Glomerular visceral epithelial cell (primary cell): Measurements from ENCODE around the gene CRK.
A peak's percentile ranks its signal among the peaks of the same experiment; 100 is the strongest.

Source experiments
- DNase-seq: peaks from one replicate; pipeline ENCODE4 v3.0.0-alpha.2; 2016; ENCODE audit errors: extremely low spot score

CRK gene

DNA sequence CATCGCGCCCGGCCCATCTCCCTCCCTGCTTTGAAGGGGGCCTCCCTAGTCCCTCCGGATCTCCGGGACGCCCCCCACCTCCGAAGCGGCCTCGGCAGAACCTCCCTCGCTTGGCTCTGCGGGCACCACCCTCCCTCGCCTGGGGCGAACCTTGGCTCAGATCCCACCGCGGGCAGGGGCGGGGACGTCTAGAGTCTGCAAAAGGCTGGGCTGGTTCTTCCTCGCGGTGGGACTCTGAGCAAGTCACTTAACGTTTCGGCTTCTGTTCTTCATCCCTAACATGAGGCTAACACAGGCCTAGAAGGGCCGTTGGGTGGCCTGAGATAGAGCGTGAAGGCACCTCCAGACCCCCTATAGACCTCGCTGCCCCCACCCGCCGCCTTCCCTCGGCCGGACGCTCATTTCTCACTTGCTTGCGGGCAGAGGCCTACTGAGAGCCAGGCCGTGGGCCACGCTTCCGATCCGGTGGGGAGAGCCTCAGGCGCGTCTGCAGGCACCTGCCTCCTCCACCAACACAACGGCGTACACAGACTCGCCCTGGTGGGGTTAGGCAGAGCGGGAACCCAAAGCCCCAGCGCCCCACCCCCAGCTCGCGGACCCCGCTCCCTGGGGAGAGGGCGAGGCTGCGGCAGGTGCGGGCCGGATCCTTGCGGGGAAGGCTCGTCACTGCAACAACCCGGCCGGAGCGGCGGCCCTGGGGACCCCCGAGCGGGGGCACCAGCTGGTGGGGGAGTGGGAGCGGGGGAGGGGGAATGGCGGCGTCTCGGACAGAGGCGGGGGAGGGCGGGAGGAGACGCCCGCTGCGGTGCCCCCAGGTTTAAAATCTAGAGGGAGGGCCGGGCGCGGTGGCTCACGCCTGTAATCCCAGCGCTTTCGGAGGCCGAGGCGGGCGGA, 31.0 kb upstream of the CRK start:
- DNase-seq = peak; percentile 90

DNA sequence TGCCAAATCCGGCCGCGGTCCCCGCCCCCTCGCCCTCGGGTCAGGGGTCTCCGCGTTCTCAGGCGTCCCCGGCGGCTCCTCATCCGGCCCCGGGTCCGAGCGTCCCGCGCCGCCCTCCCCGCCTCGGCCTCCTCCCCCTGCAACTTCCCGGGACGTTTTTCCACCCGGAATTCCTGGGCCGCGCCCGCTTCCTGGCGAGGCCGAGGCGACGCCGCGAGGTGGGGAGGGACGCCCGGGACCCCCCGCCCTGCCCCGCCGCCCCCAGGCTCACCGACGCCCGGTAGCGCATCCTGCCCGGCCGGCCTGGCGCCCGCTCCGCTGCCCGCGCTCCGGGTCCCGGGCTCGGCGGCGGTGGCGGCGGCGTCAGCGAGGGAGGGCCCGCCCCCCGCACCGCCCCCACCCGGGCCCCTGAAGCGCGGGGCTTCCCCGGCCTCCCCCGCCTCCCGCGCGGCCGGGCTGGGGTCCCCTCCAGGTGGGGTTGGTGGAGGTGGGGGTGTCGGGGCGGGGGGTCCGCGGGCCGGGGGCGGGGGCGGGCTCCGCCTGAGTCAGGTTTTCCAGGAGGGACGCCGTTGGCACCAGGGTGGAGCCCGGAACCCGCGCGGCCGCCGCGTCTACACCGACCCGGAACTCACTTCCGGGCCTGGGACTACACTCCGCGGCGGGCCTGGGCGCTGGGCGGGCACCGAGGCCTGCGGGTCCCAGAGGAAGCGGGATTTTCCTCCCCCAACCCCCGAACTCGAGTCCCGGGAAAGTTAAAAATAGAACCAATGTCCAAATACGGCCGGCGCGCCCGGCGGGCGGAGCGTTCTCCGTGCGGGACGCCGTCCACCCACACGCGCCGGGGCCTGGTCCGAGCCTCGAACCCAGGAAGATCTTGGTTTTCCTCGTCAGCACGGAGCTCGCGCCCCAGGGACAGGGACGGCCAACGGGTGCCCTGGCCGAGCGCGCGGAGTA, 29.7 kb upstream of the CRK start:
- peak; percentile 67 for DNase-seq

DNA sequence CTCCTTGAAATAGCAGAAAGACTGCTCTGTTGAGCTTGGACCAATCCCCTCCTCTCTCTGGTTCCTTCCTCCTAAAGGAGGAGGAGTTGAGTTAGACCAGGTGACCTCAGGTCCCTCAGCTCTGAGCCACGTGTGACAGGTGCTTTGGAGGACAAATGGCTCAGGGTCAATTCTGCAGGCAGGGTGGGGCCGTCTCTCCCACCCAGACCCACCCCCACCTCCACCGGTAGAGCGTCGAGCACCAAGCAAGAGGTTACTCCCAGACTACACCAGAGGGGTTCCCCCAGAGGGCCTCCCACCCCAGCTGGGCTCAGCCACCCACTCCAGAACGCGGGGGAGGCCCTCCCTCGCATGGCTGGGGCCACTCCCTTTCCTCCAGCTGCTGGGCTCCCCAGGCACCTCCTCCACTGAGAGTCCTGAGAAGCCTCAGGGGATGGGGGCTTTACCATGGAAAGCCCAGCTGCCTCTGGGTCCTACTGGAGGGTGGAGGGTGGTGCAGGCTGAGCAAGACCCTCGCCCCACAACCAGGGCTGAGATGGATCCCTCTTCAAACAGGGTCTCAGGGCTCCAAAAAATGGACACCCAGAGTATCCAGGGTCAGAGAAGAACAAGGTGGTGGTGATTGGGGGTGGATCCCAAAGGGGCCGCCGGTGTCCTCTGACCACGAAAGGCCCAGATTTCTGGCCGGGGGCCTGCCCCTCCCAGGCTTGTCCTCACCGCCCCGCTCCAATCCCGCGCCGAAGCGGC, 28.8 kb upstream of the CRK start:
- peak; percentile 61 for DNase-seq

DNA sequence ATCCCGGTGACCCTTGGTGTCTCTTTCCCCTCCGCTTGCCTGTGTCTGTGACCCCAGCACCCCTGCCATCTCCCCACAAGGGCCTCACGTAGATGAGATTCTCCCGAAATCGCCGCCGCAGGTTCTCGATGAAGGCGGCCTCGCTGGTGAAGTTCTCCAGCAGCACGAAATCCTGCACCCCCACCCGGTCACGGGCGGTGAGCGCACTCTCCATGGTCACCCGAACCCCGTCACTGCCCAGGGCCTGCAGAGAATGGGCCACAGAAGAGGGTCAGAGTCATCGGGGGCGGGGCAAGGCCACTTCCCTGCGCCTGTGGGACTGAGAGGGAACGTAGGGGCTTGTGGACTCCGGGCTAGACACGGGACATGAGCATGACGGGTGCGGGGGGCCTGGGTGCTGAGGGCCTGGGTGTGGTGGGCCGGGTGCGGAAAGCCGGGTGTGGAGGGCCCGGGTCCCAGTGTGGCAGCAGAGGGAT, 28.1 kb upstream of the CRK start:
- DNase-seq = no peak

DNA sequence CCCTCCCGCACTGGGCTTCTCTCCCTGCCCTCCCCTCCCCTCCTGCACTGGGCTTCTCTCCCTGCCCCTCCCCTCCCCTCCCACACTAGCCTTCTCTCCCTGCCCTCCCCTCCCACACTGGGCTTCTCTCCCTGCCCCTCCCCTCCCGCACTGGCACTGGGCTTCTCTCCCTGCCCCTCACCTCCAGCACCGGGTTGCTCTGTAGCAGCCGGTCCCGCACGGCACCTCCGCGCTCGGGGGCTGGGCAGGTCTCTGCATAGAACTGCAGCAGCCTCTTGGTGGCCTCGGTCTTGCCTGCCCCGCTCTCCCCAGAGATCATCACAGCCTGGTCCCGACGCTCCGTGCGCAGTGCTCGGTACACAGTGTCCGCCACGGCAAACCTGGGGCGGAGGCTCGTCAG, 26.6 kb upstream of the CRK start:
- DNase-seq = no peak

DNA sequence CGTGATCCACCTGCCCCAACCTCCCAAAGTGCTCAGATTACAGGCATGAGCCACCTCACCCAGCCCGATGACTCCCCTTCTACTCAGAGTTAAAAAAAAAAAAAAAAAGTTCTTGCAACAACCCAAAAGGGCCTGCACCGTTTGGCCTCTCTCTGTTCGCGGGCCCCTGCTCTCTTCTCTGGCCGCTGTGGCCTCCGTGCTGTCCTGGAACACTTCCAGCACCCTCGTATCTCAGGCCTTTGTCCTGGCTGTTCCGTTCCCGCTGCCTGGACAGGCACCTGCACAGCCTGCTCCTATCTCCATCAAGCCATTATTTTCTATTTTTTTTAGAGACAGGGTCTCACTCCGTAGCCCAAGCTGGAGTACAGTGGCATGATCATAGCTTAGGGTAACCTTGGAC, 25.7 kb upstream of the CRK start:
- DNase-seq = no peak

DNA sequence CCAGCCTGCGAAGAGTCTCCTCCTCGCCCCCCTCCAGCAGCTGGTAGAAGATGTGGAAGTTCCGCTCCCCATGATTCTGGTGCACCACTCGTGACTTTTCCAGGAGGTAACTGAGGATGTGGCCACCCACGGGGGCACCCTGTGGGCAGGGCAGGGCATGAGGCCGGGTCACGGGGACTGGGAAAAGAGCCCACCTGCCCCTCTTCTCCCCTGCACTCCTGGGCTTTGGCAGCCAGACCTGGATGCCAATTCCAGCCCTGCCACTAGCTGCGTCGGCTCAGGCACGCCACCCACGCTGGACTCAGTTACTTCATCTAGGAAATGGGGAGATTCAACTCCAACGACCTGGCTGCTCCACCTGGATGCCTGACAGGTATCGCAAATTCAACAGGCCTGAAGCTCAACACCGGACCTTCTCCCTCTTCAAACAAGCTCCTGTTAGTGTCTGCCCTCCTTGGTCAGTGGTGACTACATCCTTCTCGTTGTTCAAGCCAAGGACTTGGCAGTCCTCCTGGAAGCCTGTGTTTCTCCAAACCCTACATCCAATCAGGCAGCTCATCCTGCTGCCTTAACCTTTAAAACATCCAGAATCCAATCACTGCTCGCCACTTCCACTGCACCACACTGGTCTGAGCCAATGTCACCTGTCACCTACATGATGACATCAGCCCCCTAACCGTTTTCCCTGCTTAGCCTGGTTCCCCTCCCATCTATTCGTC, 24.9 kb upstream of the CRK start:
- DNase-seq = no peak

DNA sequence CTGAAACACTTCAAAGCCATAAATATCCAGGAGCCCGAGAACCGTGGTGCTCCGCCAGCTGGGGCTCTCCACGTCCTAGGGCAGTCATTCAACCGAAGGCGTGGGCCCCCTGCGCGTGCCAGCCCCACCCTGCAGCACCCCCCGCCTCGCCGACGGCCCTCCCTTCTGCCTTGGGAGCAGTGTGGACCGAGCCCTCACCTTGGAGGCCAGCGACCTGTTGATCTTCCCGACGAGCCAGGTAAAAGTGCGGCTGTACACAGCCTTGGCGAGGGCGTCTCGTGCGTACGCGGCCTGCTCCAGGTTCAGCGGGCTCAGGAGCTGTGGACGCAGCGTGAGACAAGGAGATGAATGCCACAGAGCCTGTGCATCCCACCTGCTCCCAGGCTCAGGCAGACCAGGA, 22.4 kb upstream of the CRK start:
- no peak for DNase-seq

DNA sequence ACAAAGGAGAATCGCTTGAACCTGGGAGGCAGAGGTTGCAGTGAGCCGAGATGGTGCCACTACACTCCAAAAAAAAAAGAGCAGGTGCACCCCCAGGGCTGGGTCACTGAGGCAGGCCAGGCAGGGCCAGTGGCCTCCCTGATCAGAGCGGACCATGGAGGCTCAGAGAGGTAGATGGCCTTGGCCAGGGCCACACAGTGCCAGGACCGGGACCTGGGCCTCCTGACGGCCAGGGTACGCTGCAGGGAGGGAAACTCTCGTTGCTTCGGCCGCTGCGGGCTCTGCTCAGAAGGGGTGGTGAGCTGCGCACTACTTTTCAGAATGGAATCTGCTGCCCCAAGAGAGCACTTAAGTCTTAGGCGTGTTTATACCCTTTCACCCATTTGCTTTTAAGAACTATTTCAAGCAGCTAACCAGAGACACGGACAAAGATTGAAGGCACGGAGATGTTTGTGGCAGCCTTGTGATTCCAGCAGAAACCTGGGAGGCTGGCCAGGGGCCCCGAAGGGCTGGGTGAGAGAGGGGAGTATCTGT, 19.4 kb upstream of the CRK start:
- DNase-seq = no peak

DNA sequence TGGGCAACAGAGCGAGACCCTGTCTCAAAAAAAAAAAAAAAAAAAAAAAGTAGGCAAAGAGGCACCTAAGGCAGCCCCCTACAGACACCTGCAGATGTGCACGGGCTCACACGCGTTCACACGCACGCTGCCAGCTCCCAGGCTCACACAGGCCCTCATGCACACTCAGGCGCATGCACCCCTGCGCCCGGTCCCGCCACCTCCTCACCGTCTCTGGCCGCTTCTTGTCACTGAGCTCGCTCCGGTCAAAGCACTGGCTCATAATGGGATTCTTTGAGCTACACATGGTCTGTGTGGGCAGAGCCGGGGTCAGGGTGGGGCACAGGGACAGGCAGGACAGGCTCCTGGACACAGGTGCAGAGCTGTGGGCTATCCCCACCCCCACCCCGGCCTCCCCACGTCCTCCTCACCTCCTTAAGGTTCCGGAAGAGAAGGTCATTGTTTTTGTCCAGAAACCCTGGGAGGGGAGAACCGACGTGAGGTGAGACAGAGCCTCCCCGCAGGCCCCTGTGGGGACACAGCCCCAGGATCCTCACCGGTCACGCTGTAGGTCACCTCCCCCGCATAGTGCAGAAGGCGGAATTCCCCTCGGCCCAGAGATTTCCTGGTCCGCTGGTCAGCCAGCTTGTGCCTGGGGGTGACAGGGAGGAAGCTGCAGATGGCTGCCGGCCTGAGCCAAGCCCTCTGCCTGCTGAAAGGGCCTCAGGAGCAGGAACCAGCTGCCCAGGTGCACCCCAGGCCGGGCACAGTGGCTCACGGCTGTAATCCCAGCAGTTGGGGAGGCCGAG, 18.6 kb upstream of the CRK start:
- peak; percentile 81 for DNase-seq

DNA sequence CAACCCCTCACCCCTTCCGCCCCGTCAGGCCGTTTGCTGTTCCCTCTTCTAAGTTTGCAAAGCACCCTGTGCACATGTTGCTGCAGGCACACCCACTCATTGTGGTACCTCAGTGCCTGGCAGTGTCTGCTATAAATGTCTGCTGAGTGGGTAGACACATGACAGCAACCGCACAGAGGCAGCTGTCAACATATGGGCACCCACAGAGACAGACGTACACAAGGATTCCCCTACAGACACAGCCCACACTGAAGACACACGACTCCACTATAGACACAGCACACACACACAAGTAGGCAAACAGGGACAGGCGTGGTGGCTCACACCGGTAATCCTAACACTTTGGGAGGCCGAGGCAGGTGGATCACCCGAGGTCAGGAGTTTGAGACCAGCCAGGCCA, 17.8 kb upstream of the CRK start:
- no peak for DNase-seq

DNA sequence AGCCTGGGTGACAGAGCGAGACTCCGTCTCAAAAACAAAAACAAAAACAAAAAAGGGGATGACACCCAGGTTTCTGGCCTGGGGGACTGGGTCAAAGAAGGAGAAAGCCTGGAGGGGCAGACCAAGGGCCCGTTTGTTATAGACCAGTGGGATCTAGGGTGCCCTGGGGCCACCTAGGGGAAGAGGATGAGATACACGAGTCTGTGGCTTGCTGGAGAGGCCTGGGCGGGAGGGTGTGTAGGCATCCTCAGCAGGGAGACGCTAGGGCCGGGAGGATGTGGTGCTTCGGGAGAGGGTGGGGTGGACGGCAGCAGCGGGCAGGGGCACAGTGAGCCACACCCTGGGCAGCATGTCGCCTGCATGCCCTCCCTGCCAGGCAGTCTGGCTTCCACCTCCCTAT, 17.1 kb upstream of the CRK start:
- no peak for DNase-seq

DNA sequence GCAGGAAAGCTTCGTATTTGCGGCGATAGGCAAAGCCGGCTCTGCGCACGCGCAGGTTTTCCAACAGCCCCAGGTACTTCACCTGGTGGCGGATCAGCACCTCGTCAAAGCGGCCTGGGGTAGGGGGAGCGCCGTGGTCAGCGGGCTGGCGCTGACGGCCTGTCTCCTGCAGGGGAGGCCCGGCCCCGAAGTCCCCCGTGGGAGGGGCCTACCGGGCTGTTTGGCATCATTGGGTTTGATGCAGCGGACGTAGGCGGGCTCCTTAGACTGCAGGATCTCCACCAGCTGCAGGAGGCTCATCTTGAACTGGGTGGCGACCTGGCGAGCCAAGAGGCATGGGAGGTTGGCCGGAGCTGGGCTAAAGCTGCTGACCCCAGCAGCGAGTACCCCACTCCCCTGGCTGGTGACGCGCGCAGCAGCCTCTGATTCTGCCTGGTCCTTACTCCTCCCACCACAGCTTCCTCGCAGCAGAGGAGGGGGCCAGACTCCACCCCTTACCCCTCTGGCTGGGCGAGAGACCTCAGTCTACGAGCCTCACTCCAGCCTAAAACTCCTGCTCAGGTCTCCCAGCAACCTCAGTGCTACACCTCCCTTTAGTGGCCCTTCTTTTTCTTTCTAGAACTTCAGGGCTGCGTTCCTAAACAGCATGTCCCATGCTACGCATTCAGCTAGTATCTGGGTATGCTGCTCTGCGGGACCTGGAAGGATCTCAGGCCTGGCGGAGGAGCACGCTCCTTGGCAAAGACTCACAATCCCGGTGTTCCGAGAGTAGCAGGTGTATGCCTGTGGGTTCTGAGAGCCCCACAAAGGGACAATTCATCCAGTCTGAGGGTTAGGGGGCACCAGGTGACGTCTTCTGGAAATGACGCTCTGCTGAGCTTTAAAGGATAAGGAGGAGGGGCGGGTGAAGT, 16.1 kb upstream of the CRK start:
- no peak for DNase-seq

DNA sequence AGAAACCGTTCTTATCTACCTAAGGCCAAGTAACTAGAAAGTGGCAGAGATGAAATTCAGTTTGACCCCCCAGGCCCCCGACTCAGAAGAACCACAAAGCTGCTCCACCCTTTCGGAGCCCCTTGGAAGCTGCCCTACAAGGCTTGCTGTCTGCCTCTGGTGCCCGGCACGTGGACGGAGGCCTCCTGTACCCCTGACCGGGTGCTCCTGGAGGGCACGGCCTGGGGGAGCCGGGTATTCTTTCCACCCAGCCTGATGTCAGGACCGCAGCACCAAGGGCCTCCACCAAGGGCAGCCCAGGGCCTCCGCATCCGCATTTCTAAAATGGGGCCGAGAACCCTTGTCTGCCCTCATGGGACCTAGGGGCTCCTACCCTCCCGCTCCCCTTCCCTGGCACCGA, 15.5 kb upstream of the CRK start:
- no peak for DNase-seq

DNA sequence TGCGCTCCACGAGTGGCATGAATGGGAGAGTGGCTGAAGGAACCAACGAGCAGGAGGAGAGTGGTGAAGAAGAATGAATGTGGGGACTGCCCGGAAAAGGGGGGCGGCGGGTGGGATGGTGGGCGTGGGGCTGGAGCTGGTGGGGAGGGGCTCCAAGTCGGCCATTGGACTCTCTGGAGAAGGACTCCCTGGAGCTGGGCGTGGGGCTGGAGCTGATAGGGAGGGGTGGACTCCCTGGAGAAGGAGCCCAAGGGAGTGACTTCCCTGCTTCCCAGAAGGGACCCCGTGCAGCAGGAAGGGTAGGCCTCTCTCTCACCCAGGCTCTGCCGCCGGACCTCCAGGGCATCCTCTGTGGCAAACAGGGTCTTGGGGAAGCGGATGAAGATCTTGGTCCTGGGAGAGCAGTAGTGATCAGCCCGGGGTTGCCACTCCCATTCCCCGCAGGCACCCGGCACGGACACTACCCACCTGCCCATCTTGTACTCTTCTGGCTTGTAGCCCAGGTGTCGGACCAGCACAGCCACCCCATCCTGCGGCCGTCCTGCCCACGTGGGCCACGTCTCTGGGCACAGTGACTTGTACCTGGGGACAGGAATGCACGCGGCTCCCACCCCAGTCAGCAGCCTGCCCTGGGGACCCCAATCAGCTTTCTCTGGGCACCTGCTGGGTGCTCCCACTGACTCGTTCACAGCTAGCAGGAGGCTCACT, 14.9 kb upstream of the CRK start:
- no peak for DNase-seq

DNA sequence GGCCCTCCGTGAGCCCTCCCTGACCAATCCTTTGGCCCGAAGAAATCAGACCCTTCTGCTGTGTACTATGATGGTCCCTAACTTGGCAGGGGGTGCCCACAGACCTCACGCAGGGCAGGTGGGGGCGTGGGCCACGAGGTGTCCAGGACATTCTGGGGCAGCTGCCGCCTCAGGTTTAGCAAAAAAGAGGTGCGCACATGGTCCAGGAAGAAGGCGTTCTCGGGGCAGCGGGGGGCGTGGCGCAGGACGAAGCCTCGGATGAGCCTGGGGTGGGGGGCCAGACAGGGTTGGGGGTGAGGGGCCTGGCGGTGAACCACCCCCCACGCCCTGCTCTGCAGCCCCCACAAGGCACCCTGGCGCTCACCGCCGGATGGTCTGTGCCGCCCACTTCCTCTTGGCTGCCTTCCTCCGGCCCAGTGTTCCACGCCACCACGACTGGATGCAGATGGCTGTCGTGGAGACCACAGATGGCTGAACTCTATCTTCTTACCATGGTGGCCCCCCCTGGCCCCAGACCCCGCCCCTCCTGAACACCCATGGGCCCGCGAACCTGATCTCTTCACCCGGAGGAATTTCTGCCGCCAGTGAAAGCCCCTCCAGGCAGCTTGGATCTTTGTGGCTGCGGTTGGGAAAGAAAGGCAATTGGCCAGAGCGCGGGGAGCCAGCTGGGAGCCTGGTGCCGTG, 14.2 kb upstream of the CRK start:
- no peak for DNase-seq

DNA sequence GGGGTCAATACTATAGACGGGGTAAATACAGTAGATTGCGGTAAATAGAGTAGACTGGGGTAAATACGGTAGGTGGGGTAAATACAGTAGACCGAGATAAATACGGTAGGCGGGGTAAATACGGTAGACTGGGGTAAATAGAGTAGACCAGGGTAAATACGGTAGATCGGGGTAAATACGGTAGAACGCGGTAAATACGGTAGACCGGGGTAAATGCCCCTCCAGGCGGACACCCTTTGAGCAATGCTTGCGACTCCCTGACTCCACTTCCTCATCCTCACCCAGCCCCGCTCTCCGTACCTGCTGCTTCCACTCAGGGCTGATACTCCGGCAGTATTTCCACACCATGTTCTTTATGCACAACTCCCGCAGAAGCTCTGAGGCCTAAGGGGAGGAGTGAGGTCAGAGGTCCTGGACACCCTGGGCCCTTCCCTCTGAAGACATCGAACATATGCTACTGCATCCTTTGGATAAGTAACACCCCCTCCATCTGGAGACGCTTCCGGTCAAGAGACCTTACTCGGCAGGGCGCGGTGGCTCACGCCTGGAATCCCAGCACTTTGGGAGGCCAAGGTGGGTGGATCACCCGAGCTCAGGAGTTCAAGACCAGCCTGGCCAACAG, 13.3 kb upstream of the CRK start:
- DNase-seq = no peak
